Measurements from ENCODE around the gene VANGL1.

DNA sequence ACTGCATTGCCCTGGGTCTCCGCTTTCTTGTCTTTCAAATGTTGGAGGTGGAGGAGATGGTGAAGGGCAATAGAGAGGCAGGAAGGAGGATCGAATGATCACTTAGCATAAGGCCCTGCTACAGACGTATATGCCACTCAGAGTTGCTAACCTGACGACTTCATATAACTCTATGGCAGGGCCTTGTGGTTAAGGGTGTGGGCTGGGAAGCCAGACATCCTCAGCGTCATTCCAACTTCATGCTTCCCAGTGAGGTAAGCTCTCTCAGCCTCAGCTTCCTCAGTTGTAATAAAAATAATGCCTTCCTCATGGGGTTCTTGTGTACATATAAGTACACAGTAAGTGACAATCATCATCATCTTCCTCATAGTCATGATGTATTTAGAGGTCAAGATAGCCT lies 72.1 kb downstream of the VANGL1 start:
- TF ChIP-seq POLR2A (IDR thresholded peaks at IDR 0.05) (no peak), EP300 (IDR thresholded peaks at IDR 0.05) (no peak), POLR2AphosphoS5 (IDR thresholded peaks at IDR 0.05) (no peak)
- TF ChIP-seq, protein P1, sequence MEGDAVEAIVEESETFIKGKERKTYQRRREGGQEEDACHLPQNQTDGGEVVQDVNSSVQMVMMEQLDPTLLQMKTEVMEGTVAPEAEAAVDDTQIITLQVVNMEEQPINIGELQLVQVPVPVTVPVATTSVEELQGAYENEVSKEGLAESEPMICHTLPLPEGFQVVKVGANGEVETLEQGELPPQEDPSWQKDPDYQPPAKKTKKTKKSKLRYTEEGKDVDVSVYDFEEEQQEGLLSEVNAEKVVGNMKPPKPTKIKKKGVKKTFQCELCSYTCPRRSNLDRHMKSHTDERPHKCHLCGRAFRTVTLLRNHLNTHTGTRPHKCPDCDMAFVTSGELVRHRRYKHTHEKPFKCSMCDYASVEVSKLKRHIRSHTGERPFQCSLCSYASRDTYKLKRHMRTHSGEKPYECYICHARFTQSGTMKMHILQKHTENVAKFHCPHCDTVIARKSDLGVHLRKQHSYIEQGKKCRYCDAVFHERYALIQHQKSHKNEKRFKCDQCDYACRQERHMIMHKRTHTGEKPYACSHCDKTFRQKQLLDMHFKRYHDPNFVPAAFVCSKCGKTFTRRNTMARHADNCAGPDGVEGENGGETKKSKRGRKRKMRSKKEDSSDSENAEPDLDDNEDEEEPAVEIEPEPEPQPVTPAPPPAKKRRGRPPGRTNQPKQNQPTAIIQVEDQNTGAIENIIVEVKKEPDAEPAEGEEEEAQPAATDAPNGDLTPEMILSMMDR (IDR thresholded peaks at IDR 0.05), result no peak

Measured in suprapubic skin (tissue), 4 donors.